C4-2B (cell line): ENCODE results near the gene SLCO2A1.

Experiments used
- CTCF ChIP-seq: fragments of 450-650 bp; conservative IDR thresholded peaks from 2 replicates; pipeline ENCODE4 v1.5.1; 2017; ENCODE audit warnings: mild to moderate bottlenecking
- ZFX ChIP-seq: fragments of 450-650 bp; IDR thresholded peaks from 2 replicates; pipeline ENCODE4 v1.6.1; 2017

- TF ChIP-seq CTCF (no peak), ZFX (no peak)
Observed at GRCh38 chr3:133991637-133992036, 38.1 kb downstream of the SLCO2A1 start.
